Measurements from ENCODE around the gene KRT78.

The KRT78 gene

GRCh38 chr12:52788876-52789636 is 59.7 kb downstream of the KRT78 start:
- Histone ChIP-seq H3K4me2 (ENCODE audit: low read length) (no peak overlapping the region), H3K27me3 (ENCODE audit: low read depth, low read length) (peaks cover 14% of the 10 kb centered on the region), H3K27ac (ENCODE audit: low read length) (no peak overlapping the region), H2AFZ (ENCODE audit: low read depth, low read length) (no peak overlapping the region), H3K4me1 (ENCODE audit: low read length) (no peaks in the 10 kb centered on the region), H4K20me1 (ENCODE audit: insufficient read depth, low read length) (no peaks in the 10 kb centered on the region), H3K9ac (ENCODE audit: low read length) (no peak overlapping the region), H3K4me3 (ENCODE audit: low read length) (no peak overlapping the region), H3K9me3 (ENCODE audit: insufficient read depth, low read length) (no peaks in the 10 kb centered on the region), H3K79me2 (ENCODE audit: low read length) (no peaks in the 10 kb centered on the region), H3K36me3 (replicated peaks; ENCODE audit: low read depth, low read length) (no peaks in the 10 kb centered on the region)
- TF ChIP-seq CTCF (IDR thresholded peaks at IDR 0.05; ENCODE audit: low read depth, low read length): no peak
- TF ChIP-seq EZH2phosphoT487 (IDR thresholded peaks at IDR 0.05; ENCODE audit: low read depth): no peak

- TF ChIP-seq CTCF (IDR thresholded peaks at IDR 0.05; ENCODE audit: low read depth, low read length) (no peak), EZH2phosphoT487 (IDR thresholded peaks at IDR 0.05; ENCODE audit: low read depth) (no peak)
- H3K36me3 ChIP-seq (replicated peaks; ENCODE audit: low read depth, low read length): no peaks in the 10 kb centered on the region
- no peaks in the 10 kb centered on the region for H3K79me2 ChIP-seq (ENCODE audit: low read length)
- peaks cover 21% of the 10 kb centered on the region for H3K27me3 ChIP-seq (ENCODE audit: low read depth, low read length)
- no peak overlapping the region for H3K4me3 ChIP-seq (ENCODE audit: low read length)
- no peaks in the 10 kb centered on the region for H3K9me3 ChIP-seq (ENCODE audit: insufficient read depth, low read length)
- no peaks in the 10 kb centered on the region for H3K4me1 ChIP-seq (ENCODE audit: low read length)
- no peak overlapping the region for H3K4me2 ChIP-seq (ENCODE audit: low read length)
- no peaks in the 10 kb centered on the region for H4K20me1 ChIP-seq (ENCODE audit: insufficient read depth, low read length)
- H3K9ac ChIP-seq (ENCODE audit: low read length): no peak overlapping the region
- H2AFZ ChIP-seq (ENCODE audit: low read depth, low read length): no peak overlapping the region
- no peak overlapping the region for H3K27ac ChIP-seq (ENCODE audit: low read length)
Observed at GRCh38 chr12:52788192-52788875, 60.5 kb downstream of the KRT78 start.
